A673 (cell line): ENCODE measurements around the gene UBE2L3.

Source experiments
- CTCF ChIP-seq: fragments of 300-800, 200-600 bp; sonication (generic); conservative IDR thresholded peaks from 2 replicates; pipeline ENCODE4 v1.5.1; 2017; ENCODE audit warnings: low read depth, mild to moderate bottlenecking, antibody characterized with exemption, low read length, moderate library complexity, mixed read lengths
- EZH2 ChIP-seq: fragments of 200-600 bp; sonication (generic); IDR thresholded peaks from 2 replicates; pipeline ENCODE4 v1.6.1; 2017; ENCODE audit warnings: borderline replicate concordance, low read depth, mild to moderate bottlenecking, mixed read lengths, antibody characterized with exemption, low read length; ENCODE audit not compliant: poor library complexity, severe bottlenecking

GRCh38 chr22:21589396-21589795 is 21.9 kb downstream of the UBE2L3 start:
- no peak for TF ChIP-seq CTCF
- TF ChIP-seq EZH2: no peak
